Neutrophil (primary cell): ENCODE measurements around the gene DHRS7C.

ENCODE experiments used
- H3K27ac ChIP-seq: fragments of 200-600 bp; sonication (generic); 2 replicates; pipeline ENCODE4 v1.5.1; 2016; ENCODE audit warnings: mild to moderate bottlenecking, moderate library complexity
- H3K27me3 ChIP-seq: fragments of 200-600 bp; sonication (generic); 2 replicates; pipeline ENCODE4 v1.6.0; 2016; ENCODE audit warnings: mild to moderate bottlenecking
- H3K36me3 ChIP-seq: fragments of 200-600 bp; sonication (generic); 2 replicates; pipeline ENCODE4 v1.5.1; 2017
- H3K4me1 ChIP-seq, 2 experiments: fragments of 200-600 bp in 1 of 2; sonication (generic) in 1 of 2; 1 replicate in 1 of 2; 2 replicates in 1 of 2; pipeline versions ENCODE4 v1.5.1 to v1.6.1; 2013 to 2016; ENCODE audit warnings: low read depth in 1 of 2, low read length in 1 of 2, mild to moderate bottlenecking in 1 of 2, moderate library complexity in 1 of 2; ENCODE audit not compliant: control insufficient read depth in 1 of 2, insufficient read depth in 1 of 2
- H3K4me3 ChIP-seq, 2 experiments: fragments of 200-600 bp in 1 of 2; sonication (generic) in 1 of 2; 1 replicate in 1 of 2; 2 replicates in 1 of 2; pipeline ENCODE4 v1.5.1; 2013 to 2016; ENCODE audit warnings: low read depth in 1 of 2, low read length in 1 of 2, mild to moderate bottlenecking in 1 of 2, moderate library complexity in 1 of 2
- H3K9me3 ChIP-seq: fragments of 200-600 bp; sonication (generic); 2 replicates; pipeline ENCODE4 v1.5.1; 2016
- CTCF ChIP-seq: fragments of 200-600 bp; sonication (generic); IDR thresholded peaks from 2 replicates; pipeline ENCODE4 v1.5.1; 2016; ENCODE audit warnings: antibody characterized with exemption

DHRS7C gene

GRCh38 chr17:9809409-9809808 is 18.0 kb upstream of the DHRS7C start:
- no peak for TF ChIP-seq CTCF

GRCh38 chr17:9806699-9807098 is 15.3 kb upstream of the DHRS7C start:
- Histone ChIP-seq H3K27ac (no peak overlapping the region), H3K9me3 (no peaks in the 10 kb centered on the region), H3K27me3 (peaks cover 41% of the 10 kb centered on the region), H3K4me1 (no peaks in the 10 kb centered on the region), H3K36me3 (no peaks in the 10 kb centered on the region), H3K4me3 (no peak overlapping the region)
- TF ChIP-seq CTCF: no peak

More at GRCh38 chr17:9809409-9809808, 18.0 kb upstream of the DHRS7C start:
- Histone ChIP-seq H3K27ac (no peak overlapping the region), H3K36me3 (no peaks in the 10 kb centered on the region), H3K4me1 (no peaks in the 10 kb centered on the region), H3K9me3 (no peaks in the 10 kb centered on the region), H3K4me3 (no peak overlapping the region), H3K27me3 (peaks cover 28% of the 10 kb centered on the region)

- H3K4me3 ChIP-seq: no peak overlapping the region
- H3K27me3 ChIP-seq: peaks cover 40% of the 10 kb centered on the region
- no peak overlapping the region for H3K27ac ChIP-seq
- H3K9me3 ChIP-seq: no peaks in the 10 kb centered on the region
- no peaks in the 10 kb centered on the region for H3K4me1 ChIP-seq
- H3K36me3 ChIP-seq: no peaks in the 10 kb centered on the region
- TF ChIP-seq CTCF: no peak
These were observed 14.4 kb upstream of the DHRS7C start for GRCh38 chr17:9805769-9806168.

GRCh38 chr17:9802697-9803096 is 11.3 kb upstream of the DHRS7C start:
- H3K9me3 ChIP-seq: no peaks in the 10 kb centered on the region
- TF ChIP-seq CTCF: no peak
- H3K27me3 ChIP-seq: peaks cover 52% of the 10 kb centered on the region
- H3K36me3 ChIP-seq: no peaks in the 10 kb centered on the region
- no peak overlapping the region for H3K4me3 ChIP-seq
- no peaks in the 10 kb centered on the region for H3K4me1 ChIP-seq
- no peak overlapping the region for H3K27ac ChIP-seq

GRCh38 chr17:9802294-9802693 is 10.9 kb upstream of the DHRS7C start:
- TF ChIP-seq CTCF: no peak

GRCh38 chr17:9801505-9801904 is 10.1 kb upstream of the DHRS7C start:
- no peak for TF ChIP-seq CTCF
- Histone ChIP-seq H3K4me1 (no peaks in the 10 kb centered on the region), H3K27me3 (peaks cover 52% of the 10 kb centered on the region), H3K36me3 (no peaks in the 10 kb centered on the region), H3K4me3 (no peak overlapping the region), H3K9me3 (no peaks in the 10 kb centered on the region), H3K27ac (no peak overlapping the region)

More at GRCh38 chr17:9802294-9802693, 10.9 kb upstream of the DHRS7C start:
- Histone ChIP-seq H3K9me3 (no peaks in the 10 kb centered on the region), H3K27me3 (peaks cover 54% of the 10 kb centered on the region), H3K36me3 (no peaks in the 10 kb centered on the region), H3K4me1 (no peaks in the 10 kb centered on the region), H3K27ac (no peak overlapping the region), H3K4me3 (no peak overlapping the region)
